Prostate gland (tissue), 2 donors: Measurements from ENCODE around the gene UMODL1. TPM values are rescaled to one million over a fixed set of nuclear protein-coding genes. Genes with fewer than 3 reads are reported as not detected.

Source experiments
- DNase-seq: peaks from one replicate; pipeline ENCODE4 v3.0.0-alpha.2; 2019; ENCODE audit warnings: low spot score
- H3K27ac ChIP-seq, 2 donors: fragments of 200-600 bp; sonication (generic); 2 replicates each; pipeline ENCODE4 v1.5.1; 2017 to 2019
- H3K27me3 ChIP-seq: fragments of 200-600 bp; sonication (generic); replicated peaks from 2 replicates; pipeline ENCODE4 v1.5.1; 2019; ENCODE audit not compliant: insufficient read depth
- H3K36me3 ChIP-seq, 2 donors: fragments of 200-600 bp; sonication (generic); 1 replicate in 1 of 2; 2 replicates in 1 of 2; pipeline versions ENCODE4 v1.5.1 to v1.8.1; 2017 to 2019
- H3K4me1 ChIP-seq: fragments of 200-600 bp; sonication (generic); replicated peaks from 2 replicates; pipeline ENCODE4 v1.5.1; 2019
- H3K4me3 ChIP-seq, 2 donors: fragments of 200-600 bp; sonication (generic); 2 replicates each; pipeline ENCODE4 v1.5.1; 2017 to 2019
- H3K9me3 ChIP-seq: fragments of 200-600 bp; sonication (generic); 2 replicates; pipeline ENCODE4 v1.5.1; 2017
- CTCF ChIP-seq, 4 experiments: fragments of 200-600 bp in 2 of 4; fragments of 450-650 bp in 2 of 4; sonication (generic) in 2 of 4; IDR thresholded peaks; 1 replicate in 3 of 4; 2 replicates in 1 of 4; pipeline ENCODE4 v1.5.1; 2016 to 2019; ENCODE audit warnings: antibody characterized with exemption in 4 of 4, mild to moderate bottlenecking in 2 of 4, moderate library complexity in 2 of 4
- POLR2A ChIP-seq: fragments of 450-650 bp; IDR thresholded peaks from one replicate; pipeline ENCODE4 v1.6.1; 2016; ENCODE audit warnings: antibody characterized with exemption, mild to moderate bottlenecking
- POLR2AphosphoS5 ChIP-seq: sonication (generic); formaldehyde crosslinking; IDR thresholded peaks from one replicate; pipeline ENCODE4 v1.6.1; 2017; ENCODE audit warnings: antibody characterized with exemption
- WGBS: methylation state at CpG from one replicate; pipeline ENCODE4 v1.1.5; 2018; 5-methylcytosine and 5-hydroxymethylcytosine counted together
- intact Hi-C: fragments of 100-400 bp; cut with DNase I; formaldehyde crosslinking; loops from one replicate; pipeline ENCODE4 v1.14.2; 2022
- total RNA-seq, 2 donors: library from RNA; depleted of rRNA; stranded (reverse); fragments of >200 nt; gene quantifications; one replicate each; pipeline ENCODE4 v1.1.0, GENCODE V29; 2016

The UMODL1 gene
- total RNA-seq, 2 donors from 2014 or later = 0.14 to 0.57 TPM

GRCh38 chr21:42026082-42026435, 45.1 kb upstream of the UMODL1 start:
- TF ChIP-seq POLR2AphosphoS5 = no peak
- no peak for TF ChIP-seq POLR2A
- no peaks in the 10 kb centered on the region for H3K36me3 ChIP-seq
- DNase-seq = no peak
- intact Hi-C loops = no loop called here
- H3K27ac ChIP-seq = no peak overlapping the region
- H3K4me3 ChIP-seq = no peak overlapping the region
- no peaks in the 10 kb centered on the region for H3K4me1 ChIP-seq
- WGBS = 75% methylated on average over 9 of the region's 9 CpGs
- no peaks in the 10 kb centered on the region for H3K27me3 ChIP-seq
- H3K9me3 ChIP-seq = no peaks in the 10 kb centered on the region

GRCh38 chr21:42027085-42027821, 43.9 kb upstream of the UMODL1 start:
- intact Hi-C loops = no loop called here
- WGBS = 85% methylated on average over 6 of the region's 6 CpGs
- H3K36me3 ChIP-seq = no peaks in the 10 kb centered on the region
- no peak overlapping the region for H3K4me3 ChIP-seq
- no peak for TF ChIP-seq POLR2AphosphoS5
- no peak for TF ChIP-seq POLR2A
- TF ChIP-seq CTCF (IDR thresholded peaks at IDR 0.05) = no peak
- H3K4me1 ChIP-seq = no peaks in the 10 kb centered on the region
- H3K27me3 ChIP-seq = no peaks in the 10 kb centered on the region
- H3K27ac ChIP-seq = no peak overlapping the region
- DNase-seq = no peak
- H3K9me3 ChIP-seq = no peaks in the 10 kb centered on the region

- Histone ChIP-seq H3K27me3 (no peaks in the 10 kb centered on the region), H3K27ac (no peak overlapping the region), H3K9me3 (no peaks in the 10 kb centered on the region), H3K4me3 (no peak overlapping the region), H3K4me1 (no peaks in the 10 kb centered on the region), H3K36me3 (no peaks in the 10 kb centered on the region)
- intact Hi-C loops = no loop called here
- TF ChIP-seq POLR2A = no peak
- no peak for TF ChIP-seq POLR2AphosphoS5
- TF ChIP-seq CTCF (IDR thresholded peaks at IDR 0.05) = no peak
- no peak for DNase-seq
- WGBS = 72% methylated on average over 25 of the region's 26 CpGs
Measured at GRCh38 chr21:42027822-42028765, 43.0 kb upstream of the UMODL1 start.

GRCh38 chr21:42028766-42029425, 42.2 kb upstream of the UMODL1 start:
- no peak for DNase-seq
- WGBS = 82% methylated on average over 9 of the region's 9 CpGs
- Histone ChIP-seq H3K36me3 (no peaks in the 10 kb centered on the region), H3K27ac (no peak overlapping the region), H3K4me3 (no peak overlapping the region), H3K9me3 (no peaks in the 10 kb centered on the region), H3K4me1 (no peaks in the 10 kb centered on the region), H3K27me3 (no peaks in the 10 kb centered on the region)
- intact Hi-C loops = no loop called here
- no peak for TF ChIP-seq POLR2A
- no peak for TF ChIP-seq CTCF (IDR thresholded peaks at IDR 0.05)
- no peak for TF ChIP-seq POLR2AphosphoS5

- H3K27me3 ChIP-seq = no peaks in the 10 kb centered on the region
- H3K36me3 ChIP-seq = no peaks in the 10 kb centered on the region
- no peak for TF ChIP-seq POLR2AphosphoS5
- TF ChIP-seq CTCF (IDR thresholded peaks at IDR 0.05) = no peak
- no peak for TF ChIP-seq POLR2A
- no peaks in the 10 kb centered on the region for H3K4me1 ChIP-seq
- H3K4me3 ChIP-seq = no peak overlapping the region
- WGBS = 89% methylated on average over 4 of the region's 4 CpGs
- no peaks in the 10 kb centered on the region for H3K9me3 ChIP-seq
- H3K27ac ChIP-seq = no peak overlapping the region
- intact Hi-C loops = no loop called here
- no peak for DNase-seq
Measured at GRCh38 chr21:42030311-42030710, 40.8 kb upstream of the UMODL1 start.
